GM19193 (cell line): ENCODE results near the gene CAVIN2.

ENCODE experiments used
- POLR2A ChIP-seq: IDR thresholded peaks from 4 replicates; pipeline ENCODE4 v1.6.1; 2011; ENCODE audit not compliant: insufficient read depth, insufficient read length; ENCODE audit errors: extremely low read depth

Gene CAVIN2

GRCh38 chr2:191802180-191802579, 44.7 kb downstream of the CAVIN2 start:
- TF ChIP-seq POLR2A: no peak

- no peak for TF ChIP-seq POLR2A
Observed at GRCh38 chr2:191800874-191801273, 46.0 kb downstream of the CAVIN2 start.

GRCh38 chr2:191799526-191799925, 47.4 kb downstream of the CAVIN2 start:
- TF ChIP-seq POLR2A: no peak

GRCh38 chr2:191797942-191798876, 48.7 kb downstream of the CAVIN2 start:
- no peak for TF ChIP-seq POLR2A

GRCh38 chr2:191797500-191797899, 49.4 kb downstream of the CAVIN2 start:
- TF ChIP-seq POLR2A: no peak

- no peak for TF ChIP-seq POLR2A
Observed at GRCh38 chr2:191795715-191796114, 51.2 kb downstream of the CAVIN2 start.

- TF ChIP-seq POLR2A: no peak
Observed at GRCh38 chr2:191791953-191792560, 54.8 kb downstream of the CAVIN2 start.

GRCh38 chr2:191790737-191791136, 56.2 kb downstream of the CAVIN2 start:
- TF ChIP-seq POLR2A: no peak

- TF ChIP-seq POLR2A: no peak
Observed at GRCh38 chr2:191789796-191790195, 57.1 kb downstream of the CAVIN2 start.

- TF ChIP-seq POLR2A: no peak
Observed at GRCh38 chr2:191786694-191787093, 60.2 kb downstream of the CAVIN2 start.
